NOMO-1 treated with dmso at 0.1 percent for 144 hours (cell line): ENCODE data around the gene MANF.

Experiments used
- DNase-seq: peaks from one replicate; lab custom pipeline; 2025; ENCODE audit not compliant: unreplicated experiment; lab: John Stamatoyannopoulos, UW

MANF gene

GRCh38 chr3:51429138-51429537, 44.0 kb downstream of the MANF start:
- no peak for DNase-seq

DNA sequence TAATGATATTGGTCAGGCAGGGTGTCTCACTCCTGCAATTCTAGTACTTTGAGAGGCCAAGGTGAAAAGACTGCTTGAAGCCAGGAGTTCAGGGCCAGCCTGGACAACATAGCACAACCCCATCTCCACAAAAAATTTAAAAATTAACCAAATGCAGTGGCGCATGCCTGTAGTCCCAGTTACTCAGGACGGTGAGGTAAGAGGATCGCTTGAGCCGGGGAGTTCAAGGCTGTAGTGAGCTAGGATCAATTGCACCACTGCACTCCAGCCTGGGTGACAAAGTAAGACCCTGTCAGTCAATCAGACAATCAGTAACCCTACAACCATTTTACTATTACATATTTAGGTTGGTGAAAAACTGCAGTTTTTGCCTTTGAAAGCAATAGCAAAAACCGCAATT, 49.0 kb downstream of the MANF start:
- DNase-seq, result no peak

DNA sequence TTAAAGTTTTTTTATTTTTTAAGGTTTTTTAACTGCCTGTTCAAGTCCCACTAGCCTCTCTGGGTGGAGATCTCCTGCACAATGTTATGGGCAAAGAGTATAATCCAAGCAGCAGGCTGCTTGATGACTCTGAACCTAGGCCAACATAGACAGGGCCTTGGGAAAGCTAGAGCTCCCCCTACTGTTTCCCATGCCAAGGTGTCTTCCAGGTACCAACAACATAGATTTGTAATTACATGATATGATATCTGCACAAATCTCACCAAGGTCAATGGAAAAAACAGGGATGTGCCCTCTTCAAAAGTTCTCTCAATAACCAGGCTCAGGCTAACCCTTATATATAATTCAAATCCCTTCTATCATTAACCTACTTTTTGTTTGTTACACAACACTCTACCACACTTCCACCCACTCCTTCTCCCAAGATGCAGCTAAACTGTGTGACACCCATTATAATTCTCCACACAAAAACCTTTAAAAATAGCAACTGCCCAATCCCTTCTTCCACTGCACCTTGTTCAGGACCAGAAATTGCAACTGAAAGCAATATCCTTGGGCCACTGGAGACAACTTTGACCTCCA, 49.7 kb downstream of the MANF start:
- DNase-seq, result peak; percentile 8

- DNase-seq, result no peak
Measured at GRCh38 chr3:51436998-51437639, 52.0 kb downstream of the MANF start.
